Common myeloid progenitor, CD34-positive (primary cell): ENCODE results near the gene VPS37C.

Source experiments
- CTCF ChIA-PET: fragments of 350-600 bp; sonication (Branson Sonifier 250); formaldehyde crosslinking; loops from one replicate; lab custom pipeline; 2021; ENCODE audit warnings: antibody characterized with exemption; lab: Charles Lee
- POLR2A ChIA-PET: fragments of 350-600 bp; sonication (Branson Sonifier 250); formaldehyde crosslinking; loops from one replicate; lab custom pipeline; 2021; ENCODE audit warnings: antibody characterized with exemption; lab: Charles Lee
- DNase-seq, 3 donors: peaks; one replicate each; pipeline versions ENCODE4 v3.0.0 to v3.0.0-alpha.2; 2013
- H3K27ac ChIP-seq, 2 experiments: 1 replicate in 1 of 2; 2 replicates in 1 of 2; pipeline ENCODE4 v1.7.0; 2013; ENCODE audit warnings: inconsistent platforms in 2 of 2, low read length in 2 of 2, mild to moderate bottlenecking in 2 of 2, low read depth in 1 of 2, moderate library complexity in 1 of 2; ENCODE audit not compliant: severe bottlenecking in 2 of 2, insufficient read depth in 1 of 2, poor library complexity in 1 of 2
- H3K27me3 ChIP-seq, 5 experiments: replicated peaks in 2 of 5; 1 replicate in 3 of 5; 2 replicates in 2 of 5; pipeline versions ENCODE4 v1.6.1 to v1.7.0; 2013; ENCODE audit warnings: low read length in 4 of 5, mild to moderate bottlenecking in 2 of 5, moderate library complexity in 2 of 5, inconsistent platforms in 1 of 5; ENCODE audit not compliant: insufficient read depth in 5 of 5, control insufficient read depth in 4 of 5
- H3K36me3 ChIP-seq, 4 experiments: 1 replicate in 2 of 4; 2 replicates in 2 of 4; pipeline versions ENCODE4 v1.6.1 to v1.7.0; 2013; ENCODE audit warnings: low read length in 3 of 4, control low read depth in 1 of 4, mild to moderate bottlenecking in 1 of 4; ENCODE audit not compliant: control insufficient read depth in 4 of 4, insufficient read depth in 4 of 4
- H3K4me1 ChIP-seq, 4 experiments: 1 replicate in 3 of 4; 2 replicates in 1 of 4; pipeline versions ENCODE4 v1.6.1 to v1.7.1; 2013; ENCODE audit warnings: low read length in 3 of 4, mild to moderate bottlenecking in 3 of 4, control low read depth in 1 of 4, inconsistent platforms in 1 of 4, moderate library complexity in 1 of 4; ENCODE audit not compliant: control insufficient read depth in 4 of 4, insufficient read depth in 4 of 4; ENCODE audit errors: control extremely low read depth in 1 of 4
- H3K4me3 ChIP-seq, 7 experiments: 1 replicate in 4 of 7; 2 replicates in 3 of 7; pipeline versions ENCODE4 v1.5.1 to v1.7.0; 2013; ENCODE audit warnings: mild to moderate bottlenecking in 7 of 7, low read length in 6 of 7, moderate library complexity in 6 of 7, inconsistent platforms in 2 of 7, low read depth in 2 of 7, control low read depth in 1 of 7; ENCODE audit not compliant: insufficient read depth in 4 of 7, control insufficient read depth in 1 of 7; ENCODE audit errors: extremely low read depth in 1 of 7
- H3K9me3 ChIP-seq, 5 experiments: 1 replicate in 4 of 5; 2 replicates in 1 of 5; pipeline versions ENCODE4 v1.6.1 to v1.7.1; 2013; ENCODE audit warnings: low read length in 4 of 5, mild to moderate bottlenecking in 2 of 5, inconsistent platforms in 1 of 5, low read depth in 1 of 5, moderate library complexity in 1 of 5; ENCODE audit not compliant: control insufficient read depth in 4 of 5, insufficient read depth in 2 of 5; ENCODE audit errors: control extremely low read depth in 1 of 5
- WGBS: methylation state at CpG from one replicate; pipeline ENCODE4 v1.1.5; 2013; ENCODE audit not compliant: insufficient coverage; 5-methylcytosine and 5-hydroxymethylcytosine counted together

VPS37C gene

DNA sequence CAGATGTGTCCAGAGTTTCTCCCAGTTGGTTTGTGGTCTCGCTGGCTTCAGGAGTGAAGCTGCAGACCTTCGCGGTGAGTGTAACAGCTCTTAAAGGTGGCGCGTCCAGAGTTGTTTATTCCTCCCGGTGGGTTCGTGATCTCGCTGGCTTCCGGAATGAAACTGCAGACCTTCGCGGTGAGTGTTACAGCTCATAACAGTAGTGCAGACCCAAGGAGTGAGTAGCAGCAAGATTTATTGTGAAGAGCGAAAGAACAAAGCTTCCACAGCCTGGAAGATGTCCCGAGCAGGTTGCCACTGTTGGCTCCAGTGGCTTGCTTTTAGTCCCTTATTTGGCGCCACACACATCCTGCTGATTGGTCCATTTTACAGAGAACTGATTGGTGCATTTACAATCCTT lies 40.2 kb upstream of the VPS37C start:
- Histone ChIP-seq H3K27ac (no peak overlapping the region), H3K27me3 (peaks cover 0 to 2% (median 0%) of the 10 kb centered on the region in 5 experiments), H3K4me1 (no peaks in the 10 kb centered on the region), H3K9me3 (peaks cover 0 to 4% (median 0%) of the 10 kb centered on the region in 5 experiments), H3K4me3 (no peak overlapping the region), H3K36me3 (no peaks in the 10 kb centered on the region)
- POLR2A ChIA-PET, result no interaction called here
- DNase-seq, result no peak
- 93% methylated on average over 9 of the region's 14 CpGs for WGBS
- CTCF ChIA-PET, result interaction anchor here (1.4 kb wide), 1 partner anchor 200 kb away, joined by 3 read pairs; no protein-coding TSS in a partner anchor

GRCh38 chr11:61198948-61199523 lies 37.8 kb upstream of the VPS37C start:
- POLR2A ChIA-PET, result no interaction called here
- H3K36me3 ChIP-seq, result no peaks in the 10 kb centered on the region
- no peak overlapping the region for H3K4me3 ChIP-seq
- CTCF ChIA-PET, result no interaction called here
- whole genome bisulfite sequencing, result 95% methylated on average over 3 of the region's 4 CpGs
- no peaks in the 10 kb centered on the region for H3K4me1 ChIP-seq
- DNase-seq, result no peak
- peaks cover 0 to 2% (median 0%) of the 10 kb centered on the region in 5 experiments for H3K27me3 ChIP-seq
- H3K9me3 ChIP-seq, result peaks cover 0 to 4% (median 0%) of the 10 kb centered on the region in 5 experiments
- no peak overlapping the region for H3K27ac ChIP-seq

- no peak for DNase-seq
- Histone ChIP-seq H3K27ac (no peak overlapping the region), H3K36me3 (no peaks in the 10 kb centered on the region), H3K4me1 (no peaks in the 10 kb centered on the region), H3K9me3 (peaks cover 0 to 4% (median 0%) of the 10 kb centered on the region in 5 experiments), H3K4me3 (no peak overlapping the region), H3K27me3 (peaks cover 0 to 2% (median 0%) of the 10 kb centered on the region in 5 experiments)
- 93% methylated on average over 6 of the region's 6 CpGs for WGBS
- POLR2A ChIA-PET, result no interaction called here
- CTCF ChIA-PET, result interaction anchor here (1.4 kb wide), 1 partner anchor 236 kb away, joined by 3 read pairs; no protein-coding TSS in a partner anchor
Observed at GRCh38 chr11:61198361-61198760, 37.1 kb upstream of the VPS37C start.

DNA sequence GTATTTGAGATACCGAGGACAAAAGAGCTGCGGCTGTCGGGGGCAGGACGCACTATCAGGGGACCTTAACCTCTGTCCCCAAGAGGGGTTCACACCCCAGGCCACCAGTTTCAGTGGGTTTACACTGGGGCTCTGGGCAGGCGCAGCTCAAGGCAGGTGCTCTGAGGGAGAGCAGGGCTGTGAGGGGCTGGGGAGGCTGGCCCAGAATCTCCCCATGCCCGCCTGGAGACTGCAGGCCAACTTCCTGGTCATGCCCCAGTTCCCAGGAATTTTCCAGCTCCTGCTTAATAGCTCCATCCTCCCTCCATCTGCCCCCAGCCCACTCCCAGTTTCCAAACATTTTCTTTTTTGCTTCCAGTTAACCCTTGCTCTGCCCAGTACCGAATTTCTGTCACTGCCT lies 34.5 kb upstream of the VPS37C start:
- Histone ChIP-seq H3K4me1 (no peaks in the 10 kb centered on the region), H3K27me3 (peaks cover 0 to 2% (median 0%) of the 10 kb centered on the region in 5 experiments), H3K27ac (no peak overlapping the region), H3K9me3 (peaks cover 0 to 4% (median 3%) of the 10 kb centered on the region in 5 experiments), H3K36me3 (no peaks in the 10 kb centered on the region), H3K4me3 (no peak overlapping the region)
- CTCF ChIA-PET, result no interaction called here
- WGBS, result 98% methylated on average over 7 of the region's 7 CpGs
- no peak for DNase-seq
- POLR2A ChIA-PET, result no interaction called here

- 98% methylated on average over 7 of the region's 7 CpGs for WGBS
- Histone ChIP-seq H3K4me3 (no peak overlapping the region), H3K4me1 (no peaks in the 10 kb centered on the region), H3K27ac (no peak overlapping the region), H3K9me3 (peaks cover 0 to 4% (median 3%) of the 10 kb centered on the region in 5 experiments), H3K27me3 (peaks cover 0 to 2% (median 0%) of the 10 kb centered on the region in 5 experiments), H3K36me3 (no peaks in the 10 kb centered on the region)
- CTCF ChIA-PET, result no interaction called here
- no peak for DNase-seq
- POLR2A ChIA-PET, result no interaction called here
Observed at GRCh38 chr11:61194981-61195695, 33.9 kb upstream of the VPS37C start.

- H3K27ac ChIP-seq, result no peak overlapping the region
- ChIA-PET CTCF (no interaction called here), POLR2A (no interaction called here)
- WGBS, result 87% methylated on average over 5 of the region's 12 CpGs
- peaks cover 0 to 4% (median 3%) of the 10 kb centered on the region in 5 experiments for H3K9me3 ChIP-seq
- H3K4me1 ChIP-seq, result no peaks in the 10 kb centered on the region
- H3K4me3 ChIP-seq, result no peak overlapping the region
- no peaks in the 10 kb centered on the region for H3K36me3 ChIP-seq
- peaks cover 0 to 2% (median 0%) of the 10 kb centered on the region in 5 experiments for H3K27me3 ChIP-seq
- DNase-seq, result no peak
Observed at GRCh38 chr11:61194169-61194671, 33.0 kb upstream of the VPS37C start.

DNA sequence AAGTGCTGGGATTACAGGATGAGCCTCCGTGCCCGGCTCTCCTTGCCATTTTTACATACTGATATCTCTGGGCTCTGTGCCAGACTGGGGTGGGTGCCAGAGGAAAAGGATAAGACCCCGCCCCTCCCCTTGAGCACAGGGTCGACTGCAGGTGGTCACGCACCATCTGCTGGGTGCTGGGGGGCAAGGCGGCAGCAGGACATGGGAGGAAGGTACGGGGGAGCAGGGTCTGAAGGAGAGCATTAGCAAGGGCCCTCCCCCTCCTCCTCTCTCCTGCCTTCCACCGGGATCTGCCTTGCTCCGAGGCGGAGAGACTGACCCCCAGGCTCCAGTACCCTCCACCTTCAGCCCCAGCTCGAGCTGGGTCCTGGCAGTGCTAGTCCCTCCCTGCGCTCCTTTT lies 32.4 kb upstream of the VPS37C start:
- no peak for DNase-seq
- 70% methylated on average over 12 of the region's 12 CpGs for WGBS
- Histone ChIP-seq H3K4me3 (no peak overlapping the region), H3K27me3 (peaks cover 0 to 2% (median 0%) of the 10 kb centered on the region in 5 experiments), H3K27ac (no peak overlapping the region), H3K36me3 (no peaks in the 10 kb centered on the region), H3K4me1 (no peaks in the 10 kb centered on the region), H3K9me3 (peaks cover 0 to 4% (median under 1%) of the 10 kb centered on the region in 5 experiments)
- ChIA-PET POLR2A (no interaction called here), CTCF (no interaction called here)
